IMR-90 (cell line): ENCODE measurements around the gene EXOC6B.

Experiments
- CHD1 ChIP-seq: IDR thresholded peaks from 2 replicates; pipeline ENCODE4 v1.6.1; 2012; ENCODE audit warnings: low read depth, low read length, improper control_type of control experiment
- CTCF ChIP-seq: conservative IDR thresholded peaks from 2 replicates; pipeline ENCODE4 v1.5.1; 2012; ENCODE audit warnings: mild to moderate bottlenecking, low read depth, low read length, improper control_type of control experiment
- ELK1 ChIP-seq: fragments of 150-350 bp; IDR thresholded peaks from 2 replicates; pipeline ENCODE4 v1.6.1; 2016; ENCODE audit warnings: low read depth, mild to moderate bottlenecking, low read length, moderate library complexity, borderline replicate concordance
- FOS ChIP-seq: fragments of 150-350 bp; IDR thresholded peaks from 2 replicates; pipeline ENCODE4 v1.6.1; 2016; ENCODE audit warnings: low read depth, low read length
- POLR2A ChIP-seq: IDR thresholded peaks from 2 replicates; pipeline ENCODE4 v1.6.1; 2012; ENCODE audit warnings: mild to moderate bottlenecking, low read depth, low read length
- RCOR1 ChIP-seq: IDR thresholded peaks from 2 replicates; pipeline ENCODE4 v1.6.1; 2012; ENCODE audit warnings: mild to moderate bottlenecking, low read length, improper control_type of control experiment; ENCODE audit not compliant: insufficient replicate concordance
- SMC3 ChIP-seq: fragments of 150-350 bp; IDR thresholded peaks from 2 replicates; pipeline ENCODE4 v1.6.1; 2016; ENCODE audit warnings: low read depth, mild to moderate bottlenecking, antibody characterized with exemption, low read length, moderate library complexity
- USF2 ChIP-seq: fragments of 150-350 bp; IDR thresholded peaks from 2 replicates; pipeline ENCODE4 v1.6.1; 2017; ENCODE audit warnings: mild to moderate bottlenecking, antibody characterized with exemption, low read length, low read depth

- no peak for TF ChIP-seq CTCF
- TF ChIP-seq ELK1: no peak
- no peak for TF ChIP-seq POLR2A
- TF ChIP-seq USF2: no peak
- no peak for TF ChIP-seq CHD1
- TF ChIP-seq RCOR1: no peak
- TF ChIP-seq FOS: no peak
- TF ChIP-seq SMC3: no peak
Observed at GRCh38 chr2:72827487-72827886, 1.7 kb upstream of the EXOC6B start.
